ENCODE results near the gene SCUBE1. TPM values are rescaled to one million over a fixed set of nuclear protein-coding genes. Genes with fewer than 3 reads are reported as not detected.

The SCUBE1 gene
- total and polyA plus RNA-seq, 11 donors, result 0.04 to 0.40 (median 0.24) TPM; not detected in 1

DNA sequence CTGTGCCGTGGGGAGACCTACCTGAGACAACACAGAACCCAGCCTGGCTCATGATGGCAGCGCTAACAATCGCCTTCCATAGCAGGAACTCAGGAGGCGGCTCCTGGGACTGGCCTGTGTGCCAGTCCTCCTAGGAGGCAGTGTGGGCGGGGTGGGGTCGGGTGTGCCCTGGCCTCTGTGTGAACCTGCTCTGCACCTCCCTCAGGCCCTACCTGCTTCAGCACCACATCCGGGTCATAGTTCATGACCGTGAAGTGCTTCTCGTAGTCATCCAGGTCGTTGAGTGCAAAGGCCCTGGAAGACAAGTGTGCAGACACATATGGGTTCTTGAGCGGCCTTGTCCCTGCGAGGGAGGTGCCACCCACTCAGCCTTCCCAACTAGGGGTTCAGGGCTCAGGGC, 171.6 kb downstream of the SCUBE1 start:
- no peak overlapping the region for H3K27ac ChIP-seq
- H3K9me3 ChIP-seq, result no peaks in the 10 kb centered on the region
- H3K36me3 ChIP-seq, result peaks cover 2 to 82% (median 36%) of the 10 kb centered on the region in 9 donors
- H3K27me3 ChIP-seq, result no peaks in the 10 kb centered on the region
- WGBS, 4 donors, result 57 to 93% (median 88%) methylated on average over 1 to 12 of the region's 12 CpGs
- peaks cover 0 to 6% (median 0%) of the 10 kb centered on the region in 12 donors for H3K4me1 ChIP-seq
- TF ChIP-seq POLR2A (IDR thresholded peaks at IDR 0.05) (no peak), CTCF (IDR thresholded peaks at IDR 0.05) (no peak)
- intact Hi-C loops (cut with DNase I), result no loop called here
- no peak for DNase-seq
- ATAC-seq, result no peak
- no peak overlapping the region for H3K4me3 ChIP-seq

DNA sequence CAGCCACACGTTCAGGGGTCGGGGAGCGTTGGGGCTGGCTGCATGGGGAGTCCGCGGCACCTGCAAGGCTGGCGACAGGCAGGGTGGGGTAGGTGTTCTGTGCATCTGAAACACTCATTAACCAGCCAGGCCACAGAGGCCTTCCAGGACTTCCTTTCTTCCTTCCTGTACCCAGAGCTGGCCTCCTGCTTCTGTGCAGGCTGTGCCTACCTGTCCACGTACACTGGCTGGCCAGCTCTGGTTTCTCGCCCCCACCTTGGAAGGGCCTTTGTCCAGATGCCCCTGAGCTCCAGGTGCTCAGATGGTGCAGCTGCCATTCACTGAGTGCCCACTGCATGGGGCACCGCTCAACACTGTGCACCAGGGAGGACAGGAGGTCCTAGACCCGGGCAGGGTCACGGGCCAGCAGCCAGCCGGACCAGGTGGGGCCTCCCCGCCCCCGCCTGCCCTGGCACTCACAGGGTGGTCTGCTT, 172.1 kb downstream of the SCUBE1 start:
- Histone ChIP-seq H3K27me3 (no peaks in the 10 kb centered on the region), H3K27ac (no peak overlapping the region), H3K36me3 (peaks cover 2 to 80% (median 35%) of the 10 kb centered on the region in 9 donors), H3K9me3 (no peaks in the 10 kb centered on the region), H3K4me3 (no peak overlapping the region), H3K4me1 (peaks cover 0 to 6% (median 0%) of the 10 kb centered on the region in 12 donors)
- DNase-seq, result peak in 1 of 5 donors; percentile 51
- WGBS, 4 donors, result 76 to 85% (median 83%) methylated on average over 8 to 14 of the region's 14 CpGs
- intact Hi-C loops (cut with DNase I), result no loop called here
- TF ChIP-seq POLR2A (IDR thresholded peaks at IDR 0.05), result no peak
- no peak for TF ChIP-seq CTCF (IDR thresholded peaks at IDR 0.05)
- no peak for ATAC-seq

DNA sequence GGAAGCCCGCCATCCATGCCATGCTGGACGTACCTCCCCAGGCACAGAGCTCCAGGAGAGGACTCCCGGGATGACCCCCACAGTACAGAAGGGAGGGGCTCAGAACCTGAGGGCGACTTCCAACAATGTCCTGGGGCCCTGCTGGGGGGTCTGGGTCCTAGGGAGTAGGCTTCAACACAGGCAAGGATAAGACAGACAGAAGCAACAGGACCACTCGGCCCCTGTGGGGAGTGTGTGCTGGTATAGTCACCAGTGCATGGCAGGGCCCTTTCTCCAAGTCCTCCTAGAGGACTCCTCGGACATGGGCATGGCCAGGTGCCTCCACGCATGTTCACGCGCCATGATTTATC, 173.1 kb downstream of the SCUBE1 start:
- intact Hi-C loops (cut with DNase I), result no loop called here
- DNase-seq (peak in 1 of 5 donors; percentile 47), ATAC-seq (no peak)
- TF ChIP-seq CTCF (IDR thresholded peaks at IDR 0.05) (no peak), POLR2A (IDR thresholded peaks at IDR 0.05) (no peak)
- Histone ChIP-seq H3K4me3 (no peak overlapping the region), H3K36me3 (peaks cover 2 to 72% (median 26%) of the 10 kb centered on the region in 9 donors), H3K27me3 (no peaks in the 10 kb centered on the region), H3K27ac (no peak overlapping the region), H3K4me1 (peaks cover 0 to 8% (median 0%) of the 10 kb centered on the region in 12 donors), H3K9me3 (no peaks in the 10 kb centered on the region)
- WGBS, 4 donors, result 95 to 99% (median 96%) methylated on average over 9 of the region's 9 CpGs

DNA sequence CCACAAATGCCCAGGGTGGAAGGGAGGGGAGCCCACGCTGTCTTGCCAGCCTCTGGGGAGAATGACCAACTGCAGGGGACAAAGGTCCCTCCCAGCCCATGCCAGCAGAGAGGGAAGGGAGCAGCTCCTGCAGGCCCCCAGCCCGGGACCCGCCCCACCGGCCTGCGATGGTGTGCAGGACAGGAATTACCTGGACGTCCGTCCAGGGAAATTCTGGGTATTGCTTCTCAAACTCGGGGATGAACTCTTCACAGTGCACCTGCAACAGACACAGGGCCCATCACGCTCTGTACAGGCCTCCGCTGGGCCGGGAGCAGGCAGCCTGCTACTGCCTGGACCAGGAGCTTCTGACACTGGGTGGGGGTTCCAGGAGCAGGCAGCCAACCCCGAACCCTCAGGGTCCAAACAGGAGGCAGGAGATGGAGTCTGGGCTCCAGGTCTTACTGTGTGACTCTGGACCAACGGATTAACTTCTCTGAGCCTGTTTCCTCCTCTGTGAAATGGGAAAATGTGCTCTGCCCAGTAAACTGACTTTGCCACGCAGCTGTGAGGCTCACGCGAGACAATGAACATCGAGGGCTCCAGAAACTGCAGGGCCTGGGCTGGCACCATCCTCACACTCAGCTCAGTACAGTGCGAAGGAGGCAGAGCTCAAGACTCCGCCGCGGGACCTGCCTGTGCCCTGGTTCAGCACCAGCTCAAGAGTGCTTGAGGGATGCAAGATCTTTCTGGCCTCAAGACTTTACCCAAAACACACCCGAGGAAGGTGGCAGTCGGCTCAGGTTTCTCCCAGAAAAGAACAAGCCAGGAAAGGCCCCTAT, 173.7 kb downstream of the SCUBE1 start:
- H3K27ac ChIP-seq, result no peak overlapping the region
- no peaks in the 10 kb centered on the region for H3K9me3 ChIP-seq
- peaks cover 0 to 14% (median 4%) of the 10 kb centered on the region in 12 donors for H3K4me1 ChIP-seq
- WGBS, 4 donors, result 86 to 93% (median 91%) methylated on average over 9 to 23 of the region's 23 CpGs
- no peak overlapping the region for H3K4me3 ChIP-seq
- ATAC-seq, result no peak
- H3K36me3 ChIP-seq, result peaks cover 2 to 66% (median 26%) of the 10 kb centered on the region in 9 donors
- TF ChIP-seq CTCF (IDR thresholded peaks at IDR 0.05) (no peak), POLR2A (IDR thresholded peaks at IDR 0.05) (no peak)
- no peak for DNase-seq
- intact Hi-C loops (cut with DNase I), result no loop called here
- H3K27me3 ChIP-seq, result no peaks in the 10 kb centered on the region
